ENCODE measurements around the gene PATJ. TPM values are rescaled to one million over a fixed set of nuclear protein-coding genes. Genes with fewer than 3 reads are reported as not detected.

Gene PATJ
- total and polyA plus RNA-seq, 2 of the 13 experiments (the other 11 are each of a cell fraction or from before 2014, with no cell fraction given), result 6.2 to 16.8 TPM

GRCh38 chr1:62082456-62083363, 340.4 kb downstream of the PATJ start (continued):
- TF ChIP-seq STAG1 (CRISPR knock-in tag; IDR thresholded peaks at IDR 0.05), result peak; percentile 44

GRCh38 chr1:62084310-62084890, 342.1 kb downstream of the PATJ start:
- H3K27me3 ChIP-seq (ENCODE audit: control insufficient read depth in 1 of 2, insufficient read depth in 2 of 2, low read length in 2 of 2), result no peaks in the 10 kb centered on the region
- H3K4me2 ChIP-seq (ENCODE audit: low read depth, low read length), result no peak overlapping the region
- CTCF ChIA-PET (ENCODE audit: low intra/inter-chr PET ratio, low total read pairs), result no interaction called here
- DNase-seq (ENCODE audit: low spot score) (no peak), FAIRE-seq (no peak), ATAC-seq (no peak)
- intact Hi-C loops (cut with micrococcal nuclease; ENCODE audit: unreplicated experiment), result no loop called here
- TF ChIP-seq NFE2 (CRISPR knock-in tag; IDR thresholded peaks at IDR 0.05) (no peak), STAT6 (CRISPR knock-in tag; IDR thresholded peaks at IDR 0.05; ENCODE audit: borderline replicate concordance) (no peak), ZNF605 (CRISPR knock-in tag; IDR thresholded peaks at IDR 0.05) (no peak), ZZZ3 (CRISPR knock-in tag; IDR thresholded peaks at IDR 0.05; ENCODE audit: borderline replicate concordance) (no peak), ZFP1 (CRISPR knock-in tag; IDR thresholded peaks at IDR 0.05) (no peak), BHLHE40 (IDR thresholded peaks at IDR 0.05; ENCODE audit: low read length) (no peak), CEBPB (IDR thresholded peaks at IDR 0.05; ENCODE audit: borderline replicate concordance, low read depth, low read length) (no peak), ZNF790 (CRISPR knock-in tag; IDR thresholded peaks at IDR 0.05; ENCODE audit: borderline replicate concordance) (no peak), ZNF589 (CRISPR knock-in tag; conservative IDR thresholded peaks at IDR 0.05) (no peak), ZNF841 (CRISPR knock-in tag; IDR thresholded peaks at IDR 0.05; ENCODE audit: borderline replicate concordance) (no peak), NFAT5 (CRISPR knock-in tag; IDR thresholded peaks at IDR 0.05) (no peak)
- H4K20me1 ChIP-seq (ENCODE audit: insufficient read depth, low read length), result no peaks in the 10 kb centered on the region
- H3K36me3 ChIP-seq (replicated peaks in 1 of 2; ENCODE audit: control insufficient read depth in 1 of 2, insufficient read depth in 2 of 2, low read length in 2 of 2), result peaks cover 0 to 7% of the 10 kb centered on the region in 2 experiments; a peak in 1 of 5 replicates
- 0 out of 2 replicates have a peak, but pooled peaks cover 11% of the 10 kb centered on the region for H3K4me1 ChIP-seq (ENCODE audit: insufficient read depth, low read length)
- no peaks in the 10 kb centered on the region for H3K79me2 ChIP-seq (ENCODE audit: insufficient read depth, low read length)
- no peak overlapping the region for H3K4me3 ChIP-seq (replicated peaks in 1 of 3; ENCODE audit: insufficient read depth in 1 of 3, low read depth in 2 of 3, low read length in 3 of 3)
- POLR2A ChIA-PET, result no interaction called here
- no peaks in the 10 kb centered on the region for H3K9me3 ChIP-seq (ENCODE audit: low read length)
- BruUV-seq (replicated peaks), result no TSS peak
- H3K9ac ChIP-seq (ENCODE audit: insufficient read depth, low read depth, low read length), result no peak overlapping the region
- no peak overlapping the region for H2AFZ ChIP-seq (ENCODE audit: low read length)
- 97% methylated on average over 9 of the region's 9 CpGs for WGBS (ENCODE audit: low lambda C conversion rate)
- no peak overlapping the region for H3K27ac ChIP-seq (ENCODE audit: extremely low read length, insufficient read depth, low read length)
- in situ Hi-C loops (cut with HindIII; ENCODE audit: extremely low pct_ligation_motif_present, low pct_unique_long_range_greater_than_20kb), result no loop called here
